Stimulated activated naive B cell treated with anti-CD40 and anti-IgM and Interleukin-4, amounts not matched to agents 10 μg/mL and 1 μg/mL and 100 μg/mL, for 72 hours (primary cell): ENCODE data around the gene KRT36.

ENCODE experiments used
- ATAC-seq, 2 donors: fragments of 150-1000 bp; cut with Tn5 transposase; replicated peaks; 2 replicates each; pipeline ENCODE4 v1.10.0; 2021; ENCODE audit warnings: moderate library complexity in 1 of 2
- DNase-seq: peaks from one replicate; pipeline ENCODE4 v3.0.0; 2021
- H3K27ac Mint-ChIP-seq: one replicate; pipeline ENCODE4 v1.8.0; 2022; ENCODE audit warnings: mild to moderate bottlenecking, mixed read lengths
- H3K27me3 Mint-ChIP-seq, 2 donors: one replicate each; pipeline ENCODE4 v1.8.0; 2022; ENCODE audit warnings: mixed read lengths in 2 of 2
- H3K36me3 Mint-ChIP-seq, 2 donors: one replicate each; pipeline ENCODE4 v1.8.0; 2022; ENCODE audit warnings: mixed read lengths in 2 of 2, mild to moderate bottlenecking in 1 of 2
- H3K4me1 Mint-ChIP-seq, 2 donors: one replicate each; pipeline ENCODE4 v1.8.0; 2022; ENCODE audit warnings: mixed read lengths in 2 of 2, mild to moderate bottlenecking in 1 of 2
- H3K4me3 Mint-ChIP-seq, 2 donors: one replicate each; pipeline ENCODE4 v1.8.0; 2022; ENCODE audit warnings: mild to moderate bottlenecking in 2 of 2, mixed read lengths in 2 of 2, moderate library complexity in 1 of 2
- H3K9me3 Mint-ChIP-seq, 2 donors: one replicate each; pipeline ENCODE4 v1.8.0; 2022; ENCODE audit warnings: mixed read lengths in 2 of 2, mild to moderate bottlenecking in 1 of 2

Gene KRT36

GRCh38 chr17:41499714-41500113 lies 10.0 kb upstream of the KRT36 start:
- Mint-ChIP-seq H3K4me3 (no peak overlapping the region), H3K9me3 (no peaks in the 10 kb centered on the region), H3K36me3 (no peaks in the 10 kb centered on the region), H3K27ac (no peak overlapping the region), H3K27me3 (peaks cover 29 to 30% of the 10 kb centered on the region in 2 donors), H3K4me1 (peaks cover 12 to 16% of the 10 kb centered on the region in 2 donors)
- DNase-seq (no peak), ATAC-seq (no peak)

GRCh38 chr17:41498276-41498675 lies 8.6 kb upstream of the KRT36 start:
- H3K4me1 Mint-ChIP-seq: peaks cover 12 to 16% of the 10 kb centered on the region in 2 donors
- H3K36me3 Mint-ChIP-seq: no peaks in the 10 kb centered on the region
- no peak overlapping the region for H3K4me3 Mint-ChIP-seq
- no peak overlapping the region for H3K27ac Mint-ChIP-seq
- ATAC-seq (peak; percentile 52 to 55), DNase-seq (no peak)
- H3K27me3 Mint-ChIP-seq: peaks cover 33 to 34% of the 10 kb centered on the region in 2 donors
- H3K9me3 Mint-ChIP-seq: no peaks in the 10 kb centered on the region

- Mint-ChIP-seq H3K9me3 (no peaks in the 10 kb centered on the region), H3K36me3 (no peaks in the 10 kb centered on the region), H3K27me3 (peaks cover 38 to 39% of the 10 kb centered on the region in 2 donors), H3K4me1 (peaks cover 12 to 16% of the 10 kb centered on the region in 2 donors), H3K4me3 (peak overlapping the region in 1 of 2 donors; percentile 49), H3K27ac (peak overlapping the region; percentile 7)
- peak; percentile 64 for DNase-seq
- ATAC-seq: peak; percentile 97 to 98
Measured at GRCh38 chr17:41496803-41497484, 7.2 kb upstream of the KRT36 start.

GRCh38 chr17:41494524-41494923 lies 4.8 kb upstream of the KRT36 start:
- peaks cover 25 to 27% of the 10 kb centered on the region in 2 donors for H3K27me3 Mint-ChIP-seq
- H3K27ac Mint-ChIP-seq: no peak overlapping the region
- no peaks in the 10 kb centered on the region for H3K36me3 Mint-ChIP-seq
- DNase-seq (no peak), ATAC-seq (no peak)
- peaks cover 16 to 18% of the 10 kb centered on the region in 2 donors for H3K4me1 Mint-ChIP-seq
- no peak overlapping the region for H3K4me3 Mint-ChIP-seq
- no peaks in the 10 kb centered on the region for H3K9me3 Mint-ChIP-seq

GRCh38 chr17:41492771-41493170 lies 3.1 kb upstream of the KRT36 start:
- ATAC-seq: no peak
- no peak for DNase-seq
- Mint-ChIP-seq H3K4me3 (no peak overlapping the region), H3K9me3 (no peaks in the 10 kb centered on the region), H3K36me3 (no peaks in the 10 kb centered on the region), H3K27ac (no peak overlapping the region), H3K4me1 (peaks cover 7 to 11% of the 10 kb centered on the region in 2 donors), H3K27me3 (peaks cover 17 to 20% of the 10 kb centered on the region in 2 donors)

- H3K27ac Mint-ChIP-seq: no peak overlapping the region
- ATAC-seq: no peak
Measured at GRCh38 chr17:41492351-41492750, 2.6 kb upstream of the KRT36 start.

GRCh38 chr17:41491476-41491875 lies 1.8 kb upstream of the KRT36 start:
- peaks cover 0 to 6% of the 10 kb centered on the region in 2 donors for H3K4me1 Mint-ChIP-seq
- no peaks in the 10 kb centered on the region for H3K9me3 Mint-ChIP-seq
- no peak overlapping the region for H3K4me3 Mint-ChIP-seq
- no peak for DNase-seq
- H3K27me3 Mint-ChIP-seq: peaks cover 19 to 20% of the 10 kb centered on the region in 2 donors
- ATAC-seq: no peak
- no peaks in the 10 kb centered on the region for H3K36me3 Mint-ChIP-seq
- no peak overlapping the region for H3K27ac Mint-ChIP-seq

More at GRCh38 chr17:41492351-41492750, 2.6 kb upstream of the KRT36 start:
- H3K27me3 Mint-ChIP-seq: peaks cover 17 to 20% of the 10 kb centered on the region in 2 donors
- H3K4me1 Mint-ChIP-seq: peaks cover 7 to 11% of the 10 kb centered on the region in 2 donors
- H3K36me3 Mint-ChIP-seq: no peaks in the 10 kb centered on the region
- no peak for DNase-seq
- H3K4me3 Mint-ChIP-seq: no peak overlapping the region
- no peaks in the 10 kb centered on the region for H3K9me3 Mint-ChIP-seq

- no peak for ATAC-seq
- DNase-seq: no peak
- Mint-ChIP-seq H3K4me3 (no peak overlapping the region), H3K27ac (no peak overlapping the region), H3K4me1 (peaks cover 0 to 6% of the 10 kb centered on the region in 2 donors), H3K9me3 (no peaks in the 10 kb centered on the region), H3K27me3 (peaks cover 28 to 29% of the 10 kb centered on the region in 2 donors), H3K36me3 (no peaks in the 10 kb centered on the region)
Measured at GRCh38 chr17:41490000-41490990, 585 bp upstream of the KRT36 start.

- ATAC-seq (peak in 1 of 2 donors; percentile 48), DNase-seq (no peak)
- no peaks in the 10 kb centered on the region for H3K36me3 Mint-ChIP-seq
- H3K4me3 Mint-ChIP-seq: no peak overlapping the region
- H3K9me3 Mint-ChIP-seq: no peaks in the 10 kb centered on the region
- H3K4me1 Mint-ChIP-seq: peaks cover 0 to 6% of the 10 kb centered on the region in 2 donors
- no peak overlapping the region for H3K27ac Mint-ChIP-seq
- peaks cover 21 to 26% of the 10 kb centered on the region in 2 donors for H3K27me3 Mint-ChIP-seq
Measured at GRCh38 chr17:41486809-41487530, 2.7 kb downstream of the KRT36 start.

- peaks cover 21 to 26% of the 10 kb centered on the region in 2 donors for H3K27me3 Mint-ChIP-seq
- ATAC-seq (no peak), DNase-seq (no peak)
- no peak overlapping the region for H3K27ac Mint-ChIP-seq
- peaks cover 0 to 6% of the 10 kb centered on the region in 2 donors for H3K4me1 Mint-ChIP-seq
- no peaks in the 10 kb centered on the region for H3K9me3 Mint-ChIP-seq
- no peaks in the 10 kb centered on the region for H3K36me3 Mint-ChIP-seq
- no peak overlapping the region for H3K4me3 Mint-ChIP-seq
Measured at GRCh38 chr17:41486316-41486715, 3.4 kb downstream of the KRT36 start.

GRCh38 chr17:41484920-41485904 lies 4.5 kb downstream of the KRT36 start:
- ATAC-seq: no peak
- peaks cover 2 to 3% of the 10 kb centered on the region in 2 donors for H3K4me1 Mint-ChIP-seq
- no peaks in the 10 kb centered on the region for H3K36me3 Mint-ChIP-seq
- H3K4me3 Mint-ChIP-seq: no peak overlapping the region
- H3K27me3 Mint-ChIP-seq: peaks cover 21 to 26% of the 10 kb centered on the region in 2 donors
- no peaks in the 10 kb centered on the region for H3K9me3 Mint-ChIP-seq
- no peak overlapping the region for H3K27ac Mint-ChIP-seq
- DNase-seq: no peak

GRCh38 chr17:41483991-41484826 lies 5.5 kb downstream of the KRT36 start:
- Mint-ChIP-seq H3K36me3 (no peaks in the 10 kb centered on the region), H3K27ac (no peak overlapping the region), H3K27me3 (peaks cover 21 to 26% of the 10 kb centered on the region in 2 donors), H3K9me3 (no peaks in the 10 kb centered on the region), H3K4me3 (no peak overlapping the region), H3K4me1 (peaks cover 3 to 11% of the 10 kb centered on the region in 2 donors)
- ATAC-seq: no peak
- no peak for DNase-seq
